Renal cortical epithelial cell (primary cell): ENCODE results near the gene MYH13. TPM values are rescaled to one million over a fixed set of nuclear protein-coding genes. Genes with fewer than 3 reads are reported as not detected.

Source experiments
- DNase-seq: peaks from one replicate; pipeline ENCODE4 v3.0.0-alpha.2; 2011; ENCODE audit warnings: low read depth
- total RNA-seq: library from RNA; depleted of rRNA; stranded (reverse); fragments of >200 nt; gene quantifications from 2 replicates; pipeline ENCODE4 v1.2.3, GENCODE V29; 2014

MYH13 gene
- total RNA-seq, 1 donor from 2014 or later: not detected

GRCh38 chr17:10251212-10251948 is 121.4 kb downstream of the MYH13 start:
- DNase-seq: no peak

Other genes with a start within 250 kb of the MYH13 start
- 0.20 TPM in 1 of 2 replicates, not detected in the other for gene GAS7, start 174.4 kb downstream of the MYH13 start, total RNA-seq
- gene MYH8, start 48.9 kb upstream of the MYH13 start, total RNA-seq: not detected in 2 replicates
- not detected in 2 replicates for gene MYH4, start 96.6 kb upstream of the MYH13 start, total RNA-seq
- not detected in 2 replicates for gene MYH1, start 145.5 kb upstream of the MYH13 start, total RNA-seq
- gene MYH2, start 176.7 kb upstream of the MYH13 start, total RNA-seq: not detected in 2 replicates